ENCODE results near the gene SLC44A2.

Gene SLC44A2

DNA sequence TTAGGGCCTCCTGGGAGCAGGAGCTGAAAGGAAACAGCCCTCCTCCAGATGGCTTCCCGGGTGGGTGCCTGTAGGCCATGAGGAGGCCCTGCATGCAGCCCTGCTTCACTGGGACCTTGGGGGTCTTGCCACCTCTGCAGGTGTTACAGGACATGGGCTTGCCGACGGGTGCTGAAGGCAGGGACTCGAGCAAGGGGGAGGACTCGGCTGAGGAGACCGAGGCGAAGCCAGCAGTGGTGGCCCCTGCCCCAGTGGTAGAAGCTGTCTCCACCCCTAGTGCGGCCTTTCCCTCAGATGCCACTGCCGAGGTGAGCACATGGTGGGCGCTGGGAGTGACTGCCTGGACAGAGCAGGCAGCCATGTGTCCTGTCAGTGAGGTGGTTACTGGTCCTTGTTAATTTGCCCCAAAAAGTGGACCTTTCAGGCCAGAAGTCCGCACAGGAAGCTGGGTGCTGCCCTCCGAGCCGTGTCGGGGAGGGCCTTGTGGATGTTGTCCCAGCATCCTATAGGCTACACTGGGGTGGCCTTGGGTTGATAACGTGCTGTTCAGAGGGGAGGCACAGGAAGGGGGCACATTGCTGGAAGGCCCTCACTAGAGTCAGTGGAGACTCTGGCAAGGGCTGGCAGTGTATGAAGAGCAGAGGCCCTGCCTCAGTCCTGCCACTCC is 57.2 kb downstream of the SLC44A2 start:
- no peak for DNase-seq

DNA sequence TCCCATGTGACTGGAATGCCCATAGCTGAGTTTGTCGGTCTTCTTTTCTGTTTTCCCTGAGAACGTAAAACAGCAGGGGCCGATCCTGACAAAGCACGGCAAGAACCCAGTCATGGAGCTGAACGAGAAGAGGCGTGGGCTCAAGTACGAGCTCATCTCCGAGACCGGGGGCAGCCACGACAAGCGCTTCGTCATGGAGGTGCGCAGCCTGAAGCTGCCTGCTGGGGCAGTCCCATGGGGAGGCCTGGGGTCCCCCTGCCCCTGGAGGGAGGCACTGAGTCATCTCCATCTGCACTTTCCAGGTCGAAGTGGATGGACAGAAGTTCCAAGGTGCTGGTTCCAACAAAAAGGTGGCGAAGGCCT is 57.7 kb downstream of the SLC44A2 start:
- no peak for DNase-seq

DNA sequence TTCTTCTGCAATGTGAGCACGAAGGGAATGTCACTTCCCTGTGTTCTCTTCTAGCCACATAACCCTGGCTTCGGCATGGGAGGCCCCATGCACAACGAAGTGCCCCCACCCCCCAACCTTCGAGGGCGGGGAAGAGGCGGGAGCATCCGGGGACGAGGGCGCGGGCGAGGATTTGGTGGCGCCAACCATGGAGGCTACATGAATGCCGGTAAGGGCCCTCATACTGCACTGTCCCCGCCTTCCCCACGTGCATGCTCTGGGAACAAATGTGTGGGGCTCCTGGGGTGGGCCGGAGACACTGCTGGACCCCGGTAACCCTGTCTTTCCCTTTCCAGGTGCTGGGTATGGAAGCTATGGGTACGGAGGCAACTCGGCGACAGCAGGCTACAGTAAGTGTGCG is 58.2 kb downstream of the SLC44A2 start:
- no peak for DNase-seq

DNA sequence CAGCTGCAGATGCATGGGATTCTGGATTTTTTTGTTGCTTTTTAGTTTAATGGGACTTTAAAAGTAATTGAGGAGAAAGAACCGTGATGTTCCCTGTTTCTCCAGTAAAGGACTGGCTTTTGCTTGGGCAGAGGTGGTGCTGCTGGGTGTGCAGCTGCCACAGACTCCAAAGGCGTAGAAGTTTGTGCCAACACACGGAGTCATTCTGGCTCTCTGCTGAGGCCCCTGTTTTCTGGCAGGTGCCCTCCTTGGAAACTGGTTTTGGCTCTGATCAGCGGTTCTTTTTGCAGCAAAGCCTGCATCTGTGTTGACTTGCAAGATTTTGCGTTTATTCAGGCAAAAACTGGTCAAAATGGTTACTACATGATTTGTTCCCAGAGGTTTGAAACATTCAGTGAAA is 59.9 kb downstream of the SLC44A2 start:
- no peak for DNase-seq

DNA sequence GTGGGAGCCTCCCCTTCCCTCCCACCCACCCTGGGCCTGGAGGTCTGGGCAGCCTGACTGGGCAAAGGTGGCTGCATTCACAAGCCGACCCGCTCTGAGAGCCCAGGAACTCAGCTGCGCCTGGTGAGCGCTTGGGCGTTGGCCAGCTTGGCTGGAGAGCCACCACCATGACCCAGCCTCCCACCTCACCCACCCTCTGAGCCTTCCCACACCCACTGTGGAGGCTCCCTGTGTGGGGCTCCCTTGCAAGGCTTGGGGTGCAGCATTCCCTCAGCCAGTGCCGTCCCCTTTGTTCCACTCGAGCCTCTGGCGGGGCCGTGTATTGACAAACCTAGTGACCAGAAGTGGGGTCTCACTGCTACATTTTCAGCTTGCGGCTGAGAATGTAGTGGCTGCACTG is 60.8 kb downstream of the SLC44A2 start:
- no peak for DNase-seq

DNA sequence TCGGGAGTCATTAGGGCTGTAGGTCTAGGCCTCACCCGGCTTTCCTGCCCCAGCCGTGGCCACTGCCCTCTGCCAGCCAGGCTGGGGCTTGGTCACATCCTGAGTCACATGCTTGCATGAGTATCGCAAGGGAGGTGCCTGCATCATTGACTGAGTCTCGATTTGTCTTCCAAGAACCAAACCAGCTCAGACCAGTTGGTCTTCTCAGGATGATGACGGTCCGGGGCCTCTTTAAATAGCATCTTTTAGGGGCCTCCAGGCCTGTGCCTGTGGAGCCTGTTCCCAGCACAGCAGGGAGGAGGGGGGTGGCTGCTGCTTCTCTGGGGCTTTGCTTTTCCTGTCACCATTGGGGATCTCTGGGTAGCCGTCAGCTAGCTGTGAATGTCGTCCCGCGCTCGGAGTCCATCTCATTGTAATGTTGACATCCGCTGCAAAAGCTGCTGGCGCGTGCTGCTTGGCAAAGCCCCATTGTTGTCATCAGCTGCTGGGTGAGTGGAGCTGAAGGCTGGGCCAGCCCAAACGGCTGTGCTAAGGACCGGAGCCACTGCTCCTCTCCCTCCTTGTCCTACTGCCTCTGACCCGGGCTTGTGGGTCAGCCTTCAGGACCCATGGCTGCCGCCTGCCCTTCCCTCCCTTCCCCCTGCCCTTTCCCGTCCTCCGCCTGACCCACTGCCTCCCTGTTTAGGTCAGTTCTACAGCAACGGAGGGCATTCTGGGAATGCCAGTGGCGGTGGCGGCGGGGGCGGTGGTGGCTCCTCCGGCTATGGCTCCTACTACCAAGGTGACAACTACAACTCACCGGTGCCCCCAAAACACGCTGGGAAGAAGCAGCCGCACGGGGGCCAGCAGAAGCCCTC is 61.5 kb downstream of the SLC44A2 start:
- DNase-seq: no peak

DNA sequence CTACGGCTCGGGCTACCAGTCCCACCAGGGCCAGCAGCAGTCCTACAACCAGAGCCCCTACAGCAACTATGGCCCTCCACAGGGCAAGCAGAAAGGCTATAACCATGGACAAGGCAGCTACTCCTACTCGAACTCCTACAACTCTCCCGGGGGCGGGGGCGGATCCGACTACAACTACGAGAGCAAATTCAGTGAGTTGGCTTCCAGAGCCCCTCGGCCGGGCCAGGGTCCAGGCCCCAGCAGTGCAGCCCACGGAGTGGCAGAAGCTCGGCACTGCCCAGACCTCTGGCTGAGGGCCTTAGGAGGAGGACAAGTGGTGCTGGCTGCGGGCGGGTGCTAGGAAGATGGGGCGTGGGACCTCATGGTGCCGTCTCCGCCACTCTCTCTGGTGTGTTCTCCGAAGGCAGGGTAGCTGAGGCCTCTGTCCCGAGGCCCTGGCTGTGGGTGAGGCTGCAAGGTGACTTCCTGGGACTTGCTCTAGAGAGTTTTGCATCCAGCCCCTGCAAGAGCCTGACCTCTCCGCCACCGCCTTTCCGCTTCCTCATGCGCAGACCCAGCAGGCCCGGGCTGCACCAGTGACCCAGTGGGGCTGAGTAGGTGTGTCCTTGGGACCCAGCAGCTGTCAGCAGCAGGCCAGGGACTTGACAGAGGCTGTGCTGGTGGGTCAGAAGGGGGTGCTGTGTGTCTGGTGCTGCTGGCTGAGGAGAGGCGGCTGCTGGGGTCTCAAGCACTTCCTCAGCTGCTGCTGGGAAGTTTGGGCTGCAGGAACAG is 62.4 kb downstream of the SLC44A2 start:
- no peak for DNase-seq

DNA sequence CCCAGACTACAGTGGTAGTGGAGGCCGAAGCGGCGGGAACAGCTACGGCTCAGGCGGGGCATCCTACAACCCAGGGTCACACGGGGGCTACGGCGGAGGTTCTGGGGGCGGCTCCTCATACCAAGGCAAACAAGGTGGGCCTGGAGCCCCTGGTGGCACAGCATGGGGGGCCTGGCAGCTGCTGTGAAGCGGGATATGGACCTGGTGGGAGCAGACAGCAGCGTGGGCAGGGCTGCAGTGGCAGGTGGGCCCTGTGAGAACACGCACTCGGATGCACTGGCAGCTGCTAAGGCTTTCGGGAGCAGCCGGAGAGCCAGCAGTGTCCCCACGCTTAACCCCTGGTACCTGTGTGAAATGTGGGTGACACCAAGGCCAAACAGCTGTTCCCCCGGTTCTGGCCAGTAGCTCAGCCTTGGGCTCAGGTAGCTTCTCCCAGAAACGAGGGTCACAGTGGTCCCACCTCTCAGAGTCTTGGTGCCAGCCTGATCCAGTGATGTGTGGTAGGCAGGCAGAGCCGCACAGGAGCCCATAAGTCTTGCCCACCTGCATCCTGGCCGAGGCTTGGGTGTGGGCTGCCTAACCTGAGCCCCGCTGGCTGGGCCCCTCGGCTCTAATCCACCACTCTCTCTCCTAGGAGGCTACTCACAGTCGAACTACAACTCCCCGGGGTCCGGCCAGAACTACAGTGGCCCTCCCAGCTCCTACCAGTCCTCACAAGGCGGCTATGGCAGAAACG is 63.4 kb downstream of the SLC44A2 start:
- no peak for DNase-seq

DNA sequence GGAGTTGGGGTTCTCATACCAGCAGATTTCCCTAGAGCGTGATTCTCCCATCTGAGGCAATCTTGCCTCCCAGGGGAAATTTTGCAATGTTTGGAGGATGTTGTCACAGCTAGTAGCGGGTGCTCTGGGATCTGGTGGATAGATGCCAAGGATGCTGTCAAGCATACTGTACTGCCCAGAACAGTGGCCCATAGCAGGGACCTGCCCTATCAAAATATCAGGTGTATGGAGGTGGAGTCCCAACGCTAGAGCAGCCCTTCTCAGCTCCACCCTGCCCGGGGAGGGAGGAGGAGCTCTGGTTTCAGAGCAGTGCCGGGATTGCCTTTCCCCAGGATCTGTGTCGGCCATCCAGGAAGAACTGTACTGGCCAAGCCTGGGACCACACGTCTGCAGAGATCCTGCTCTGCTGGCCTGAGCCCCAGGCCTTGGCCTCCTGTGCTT is 65.0 kb downstream of the SLC44A2 start:
- DNase-seq: peak; percentile 48

DNA sequence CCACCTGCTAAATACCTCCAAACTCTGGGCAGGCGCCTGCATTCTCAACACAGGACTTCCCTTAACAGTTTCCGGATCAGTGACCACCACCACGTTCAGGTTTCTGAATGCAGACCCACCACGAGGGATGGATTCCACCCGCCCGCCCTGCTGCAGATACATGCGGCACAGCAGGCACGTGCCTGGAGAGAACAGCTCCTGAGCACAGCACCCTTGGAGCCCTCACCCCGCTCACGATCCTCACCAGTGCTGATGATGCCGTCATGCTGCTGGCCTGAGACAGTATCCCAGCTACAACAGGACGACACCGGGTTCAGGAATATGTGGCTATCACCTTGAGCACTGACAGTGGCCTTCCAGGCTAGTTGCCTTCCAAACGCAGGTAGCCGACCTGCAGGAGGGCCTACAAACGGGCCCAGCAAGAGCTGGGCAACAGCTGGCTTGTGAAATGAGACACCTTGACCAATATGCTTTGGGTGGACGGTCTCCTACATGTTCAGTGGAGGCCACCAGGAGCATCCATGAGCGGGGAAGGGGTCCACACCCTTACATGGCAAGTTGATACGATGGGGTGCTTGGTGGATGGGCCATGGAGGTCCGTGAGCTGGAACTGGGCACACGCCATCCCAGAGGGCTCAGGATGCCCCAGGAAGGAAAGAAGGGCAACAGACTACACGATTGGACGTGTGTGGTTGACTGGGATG is 66.0 kb downstream of the SLC44A2 start:
- DNase-seq: no peak

DNA sequence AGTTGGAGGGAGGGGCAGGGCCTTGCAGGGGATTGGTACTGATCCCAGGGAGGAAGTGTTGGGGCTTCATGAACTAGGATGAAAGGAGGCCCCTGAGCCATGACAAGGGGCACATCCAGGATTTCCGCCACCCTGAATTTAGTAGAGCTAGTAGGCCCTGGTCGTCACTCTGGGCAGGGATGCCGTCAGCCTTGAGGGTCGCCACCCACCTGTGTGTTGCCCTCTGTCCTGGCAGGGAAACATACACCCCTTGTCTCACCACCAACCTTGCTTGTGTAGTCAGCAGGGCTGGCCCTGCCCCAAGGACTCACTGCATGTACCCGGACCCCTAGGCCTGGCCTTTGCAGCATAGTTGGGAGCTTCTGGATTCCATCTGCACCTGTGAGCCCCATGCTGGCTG is 66.5 kb downstream of the SLC44A2 start:
- no peak for DNase-seq

DNA sequence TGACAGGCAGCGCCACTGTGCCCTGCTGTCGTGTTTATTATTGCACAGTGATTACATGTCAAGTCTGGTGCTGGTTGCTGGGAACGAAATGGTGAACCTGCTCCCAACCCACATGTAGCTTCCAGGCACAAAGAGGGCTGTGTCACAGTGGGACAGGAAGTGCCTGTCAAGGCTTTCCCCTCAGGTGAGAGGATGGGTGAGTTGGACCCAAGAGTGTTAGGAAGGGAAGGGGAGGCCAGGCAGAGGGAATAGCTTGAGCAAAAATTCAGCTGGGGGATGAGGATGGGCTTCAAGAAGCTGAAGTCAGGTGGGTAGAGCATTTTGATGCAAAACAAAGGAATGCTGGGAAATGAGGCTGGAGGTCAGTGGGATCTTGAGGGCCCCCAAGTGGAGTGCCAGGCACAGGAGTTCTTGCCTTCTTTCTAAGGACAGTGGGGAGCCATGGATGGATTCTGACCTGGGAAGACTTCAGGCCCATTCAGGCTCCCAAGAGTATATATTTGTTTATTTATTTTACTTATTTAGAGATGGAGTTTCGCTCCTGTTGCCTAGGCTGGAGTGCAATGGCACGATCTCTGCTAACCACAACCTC is 67.4 kb downstream of the SLC44A2 start:
- DNase-seq: no peak
